WTC11 (cell line): ENCODE data around the gene ELMO1.

Experiments used
- FOXJ3 ChIP-seq: sonication (generic); formaldehyde crosslinking; IDR thresholded peaks from 2 replicates; pipeline ENCODE4 v1.9.0; 2021; ENCODE audit warnings: missing genetic modification reagents, mild to moderate bottlenecking, borderline replicate concordance
- KAT7 ChIP-seq: sonication (generic); formaldehyde crosslinking; IDR thresholded peaks from 2 replicates; pipeline ENCODE4 v1.8.1; 2023; ENCODE audit warnings: missing genetic modification reagents, mild to moderate bottlenecking, borderline replicate concordance
- ZNF121 ChIP-seq: sonication (generic); formaldehyde crosslinking; IDR thresholded peaks from 2 replicates; pipeline ENCODE4 v1.8.0; 2023; ENCODE audit warnings: missing genetic modification reagents
- TF ChIP-seq, protein P1 (sequence below): sonication (generic); formaldehyde crosslinking; conservative IDR thresholded peaks from 2 replicates; pipeline ENCODE4 v1.8.1; 2023; ENCODE audit warnings: mild to moderate bottlenecking, low read depth, missing genetic modification reagents, moderate library complexity
- TF ChIP-seq, protein P2 (sequence below): fragments of 200-600 bp; IDR thresholded peaks from 2 replicates; pipeline ENCODE4 v1.8.0; 2022; ENCODE audit warnings: antibody characterized with exemption

DNA sequence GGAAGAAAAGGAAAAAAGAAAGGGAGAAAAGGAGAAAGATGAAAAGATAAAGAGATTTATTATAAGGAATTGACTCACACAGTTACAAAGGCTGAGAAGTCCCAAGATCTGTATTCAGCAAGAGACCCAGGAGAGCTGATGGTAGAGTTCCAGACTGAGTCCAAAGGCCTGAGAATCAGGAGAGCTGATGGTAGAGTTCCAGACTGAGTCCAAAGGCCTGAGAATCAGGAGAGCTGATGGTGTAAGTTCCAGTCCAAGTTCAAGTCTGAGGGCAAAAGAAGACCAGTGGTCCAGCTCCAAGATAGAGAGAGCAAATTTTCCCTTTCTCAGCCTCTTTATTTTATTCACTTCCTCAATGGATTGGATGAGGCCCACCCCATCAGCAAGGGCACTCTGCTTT, 627.0 kb downstream of the ELMO1 start:
- no peak for TF ChIP-seq FOXJ3 (CRISPR knock-in tag)
- TF ChIP-seq, protein P1, sequence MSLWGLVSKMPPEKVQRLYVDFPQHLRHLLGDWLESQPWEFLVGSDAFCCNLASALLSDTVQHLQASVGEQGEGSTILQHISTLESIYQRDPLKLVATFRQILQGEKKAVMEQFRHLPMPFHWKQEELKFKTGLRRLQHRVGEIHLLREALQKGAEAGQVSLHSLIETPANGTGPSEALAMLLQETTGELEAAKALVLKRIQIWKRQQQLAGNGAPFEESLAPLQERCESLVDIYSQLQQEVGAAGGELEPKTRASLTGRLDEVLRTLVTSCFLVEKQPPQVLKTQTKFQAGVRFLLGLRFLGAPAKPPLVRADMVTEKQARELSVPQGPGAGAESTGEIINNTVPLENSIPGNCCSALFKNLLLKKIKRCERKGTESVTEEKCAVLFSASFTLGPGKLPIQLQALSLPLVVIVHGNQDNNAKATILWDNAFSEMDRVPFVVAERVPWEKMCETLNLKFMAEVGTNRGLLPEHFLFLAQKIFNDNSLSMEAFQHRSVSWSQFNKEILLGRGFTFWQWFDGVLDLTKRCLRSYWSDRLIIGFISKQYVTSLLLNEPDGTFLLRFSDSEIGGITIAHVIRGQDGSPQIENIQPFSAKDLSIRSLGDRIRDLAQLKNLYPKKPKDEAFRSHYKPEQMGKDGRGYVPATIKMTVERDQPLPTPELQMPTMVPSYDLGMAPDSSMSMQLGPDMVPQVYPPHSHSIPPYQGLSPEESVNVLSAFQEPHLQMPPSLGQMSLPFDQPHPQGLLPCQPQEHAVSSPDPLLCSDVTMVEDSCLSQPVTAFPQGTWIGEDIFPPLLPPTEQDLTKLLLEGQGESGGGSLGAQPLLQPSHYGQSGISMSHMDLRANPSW = no peak
- TF ChIP-seq, protein P2, sequence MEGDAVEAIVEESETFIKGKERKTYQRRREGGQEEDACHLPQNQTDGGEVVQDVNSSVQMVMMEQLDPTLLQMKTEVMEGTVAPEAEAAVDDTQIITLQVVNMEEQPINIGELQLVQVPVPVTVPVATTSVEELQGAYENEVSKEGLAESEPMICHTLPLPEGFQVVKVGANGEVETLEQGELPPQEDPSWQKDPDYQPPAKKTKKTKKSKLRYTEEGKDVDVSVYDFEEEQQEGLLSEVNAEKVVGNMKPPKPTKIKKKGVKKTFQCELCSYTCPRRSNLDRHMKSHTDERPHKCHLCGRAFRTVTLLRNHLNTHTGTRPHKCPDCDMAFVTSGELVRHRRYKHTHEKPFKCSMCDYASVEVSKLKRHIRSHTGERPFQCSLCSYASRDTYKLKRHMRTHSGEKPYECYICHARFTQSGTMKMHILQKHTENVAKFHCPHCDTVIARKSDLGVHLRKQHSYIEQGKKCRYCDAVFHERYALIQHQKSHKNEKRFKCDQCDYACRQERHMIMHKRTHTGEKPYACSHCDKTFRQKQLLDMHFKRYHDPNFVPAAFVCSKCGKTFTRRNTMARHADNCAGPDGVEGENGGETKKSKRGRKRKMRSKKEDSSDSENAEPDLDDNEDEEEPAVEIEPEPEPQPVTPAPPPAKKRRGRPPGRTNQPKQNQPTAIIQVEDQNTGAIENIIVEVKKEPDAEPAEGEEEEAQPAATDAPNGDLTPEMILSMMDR = no peak
- no peak for TF ChIP-seq ZNF121
- TF ChIP-seq KAT7 (CRISPR knock-in tag) = no peak
